HG02938 (cell line): ENCODE measurements around the gene ZNF844.
"Not testable (repeated sequence)": the region's sequence is repeated elsewhere in the genome, so short reads cannot be mapped to it uniquely, and the experiment has no call there.

Experiments
- ATAC-seq: cut with Tn5 transposase; IDR thresholded peaks from one replicate; pipeline ENCODE4 v1.9.1; 2021; ENCODE audit warnings: mild to moderate bottlenecking, moderate library complexity; ENCODE audit not compliant: unreplicated experiment

Gene ZNF844

GRCh38 chr19:12064590-12065538, at the start of gene ZNF844:
TSS of gene ZNF844 (plus strand) at chr19:12064731. CDS start at chr19:12064874, 143 bp downstream.
- peak; percentile 82 for ATAC-seq

DNA sequence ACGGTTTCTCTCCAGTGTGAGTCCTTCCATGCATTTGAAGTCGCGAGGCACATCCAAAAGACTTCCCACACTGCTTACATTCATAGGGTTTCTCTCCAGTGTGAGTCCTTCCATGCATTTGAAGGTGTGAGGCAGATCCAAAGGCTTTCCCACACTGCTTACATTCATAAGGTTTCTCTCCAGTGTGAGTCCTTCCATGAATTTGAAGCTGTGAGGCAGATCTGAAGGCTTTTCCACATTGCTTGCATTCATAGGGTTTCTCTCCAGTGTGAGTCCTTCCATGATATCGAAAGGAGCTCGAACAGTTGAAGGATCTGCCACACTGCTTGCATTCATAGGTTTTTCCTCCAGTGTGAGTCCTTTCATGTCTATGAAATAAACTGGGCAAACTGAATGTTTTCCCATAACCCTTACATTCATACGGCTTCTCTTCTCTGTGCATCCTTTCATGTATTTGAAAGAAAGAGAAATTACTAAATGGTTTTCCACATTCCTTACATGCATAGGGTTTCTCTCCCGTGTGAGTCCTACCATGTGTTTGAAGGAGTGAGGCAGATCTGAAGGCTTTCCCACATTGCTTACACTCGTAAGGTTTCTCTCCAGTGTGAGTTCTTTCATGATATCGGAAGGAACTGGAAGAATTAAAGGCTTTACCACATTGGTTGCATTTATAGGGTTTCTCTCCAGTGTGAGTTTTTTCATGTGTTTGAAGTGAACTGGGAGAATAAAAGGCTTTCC, 49.3 kb upstream of the ZNF844 start:
- ATAC-seq = no peak

GRCh38 chr19:12015753-12016116, 48.8 kb upstream of the ZNF844 start:
- no peak for ATAC-seq

DNA sequence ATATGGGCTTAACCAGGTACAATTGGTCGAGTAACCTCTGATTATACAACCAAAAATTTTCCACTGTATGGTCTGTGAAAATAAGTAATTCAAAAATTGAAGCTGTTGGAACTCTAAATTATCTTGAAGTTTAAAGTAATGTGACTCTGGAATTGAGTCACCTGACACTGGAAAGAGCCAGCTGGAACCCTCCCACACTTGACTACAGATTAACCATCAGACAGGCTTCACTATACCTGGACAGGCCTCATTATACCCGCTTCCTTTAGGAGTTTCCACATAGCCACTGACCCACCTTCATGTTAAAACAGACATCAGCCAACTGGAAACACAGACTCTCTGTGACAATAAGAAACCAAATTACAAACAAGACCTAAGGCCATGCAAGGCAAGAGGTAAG, 30.3 kb upstream of the ZNF844 start:
- ATAC-seq = no peak

DNA sequence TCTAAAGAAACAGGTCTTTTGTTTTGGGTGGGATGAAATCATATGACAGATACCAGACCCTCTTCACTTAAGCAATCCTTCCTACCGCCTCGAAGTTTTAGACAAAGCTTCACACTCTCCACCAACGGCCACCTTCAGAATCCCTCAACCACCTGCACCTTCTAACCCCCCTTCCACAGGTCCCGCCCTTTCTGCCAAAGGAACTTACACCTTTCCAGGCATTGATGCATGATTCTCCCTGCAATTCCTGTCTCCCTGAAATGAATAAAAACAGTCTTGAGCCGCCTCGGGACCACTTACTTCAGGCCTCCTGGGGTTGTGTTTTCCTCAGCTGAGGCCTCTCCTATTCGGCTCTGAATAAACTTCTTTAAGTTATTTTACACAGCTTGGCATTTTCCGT, 29.9 kb upstream of the ZNF844 start:
- no peak for ATAC-seq

DNA sequence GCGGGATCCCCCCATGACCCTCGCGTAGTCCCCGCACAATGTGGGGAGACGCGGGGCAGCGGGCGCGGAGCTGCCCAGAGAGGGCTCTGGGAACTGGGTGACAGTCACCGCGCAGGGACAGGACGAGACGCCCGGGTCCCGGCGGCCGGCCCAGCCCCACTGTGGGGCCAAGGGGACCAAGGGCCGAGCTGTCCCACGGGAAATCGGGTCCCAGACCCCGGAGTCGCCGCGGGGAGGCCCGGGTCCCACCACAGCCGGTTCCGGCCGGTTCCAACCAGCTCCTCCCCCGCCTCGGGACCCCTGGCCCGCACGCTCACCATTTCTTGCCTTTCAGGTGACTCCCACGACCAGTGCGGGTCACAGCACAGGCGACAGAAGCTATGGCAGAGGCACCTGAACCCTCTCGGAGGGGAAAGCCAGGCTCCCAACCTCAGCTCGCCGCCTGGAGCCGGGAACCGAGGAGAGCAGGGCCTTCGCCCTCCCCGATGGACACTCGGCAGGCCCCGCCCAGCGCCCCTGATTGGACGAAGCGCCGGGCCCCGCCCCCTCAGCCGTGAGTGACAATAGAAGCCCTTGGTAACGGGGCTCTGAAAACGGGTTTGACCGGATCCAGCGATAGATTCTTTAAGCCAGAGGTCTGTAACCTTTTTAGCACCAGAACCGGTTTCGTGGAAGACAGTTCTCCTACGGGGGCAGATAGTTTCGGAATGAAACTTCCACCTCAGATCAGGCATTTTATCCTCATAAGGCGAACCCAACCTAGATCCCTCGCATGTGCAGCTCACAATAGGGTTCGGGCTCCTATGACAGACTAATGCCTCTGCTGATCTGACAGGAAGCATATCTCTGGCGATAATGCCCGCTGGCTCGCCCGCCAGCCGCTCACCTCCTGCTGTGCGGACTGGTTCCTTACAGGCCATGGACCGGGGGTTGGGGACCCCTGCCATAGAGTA, 29.0 kb upstream of the ZNF844 start, which contains the start of gene ZNF433:
Gene ZNF433 (minus strand): TSS at position 460 of the 953 bp plus-strand sequence. CDS start 140 bp downstream, at position 320.
- peak; percentile 83 for ATAC-seq

DNA sequence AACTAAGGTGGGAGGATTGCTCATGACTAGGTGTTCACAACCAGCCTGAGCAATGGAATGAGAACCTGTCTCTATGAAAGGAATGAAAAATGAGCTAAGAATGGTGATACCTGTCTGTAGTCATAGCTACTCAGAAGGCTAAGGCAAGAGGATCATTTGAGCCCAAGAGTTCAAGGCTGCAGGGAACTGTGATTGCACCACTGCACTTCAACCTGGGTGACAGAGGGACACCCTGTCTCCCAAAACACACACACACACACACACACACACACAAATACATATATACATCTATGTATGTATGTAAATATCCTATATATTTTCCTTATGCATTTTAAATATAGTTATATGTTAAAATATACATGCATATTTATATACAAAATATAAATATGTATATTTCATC, 21.6 kb upstream of the ZNF844 start:
- no peak for ATAC-seq

GRCh38 chr19:12043752-12044422, 20.6 kb upstream of the ZNF844 start:
- ATAC-seq = no peak

DNA sequence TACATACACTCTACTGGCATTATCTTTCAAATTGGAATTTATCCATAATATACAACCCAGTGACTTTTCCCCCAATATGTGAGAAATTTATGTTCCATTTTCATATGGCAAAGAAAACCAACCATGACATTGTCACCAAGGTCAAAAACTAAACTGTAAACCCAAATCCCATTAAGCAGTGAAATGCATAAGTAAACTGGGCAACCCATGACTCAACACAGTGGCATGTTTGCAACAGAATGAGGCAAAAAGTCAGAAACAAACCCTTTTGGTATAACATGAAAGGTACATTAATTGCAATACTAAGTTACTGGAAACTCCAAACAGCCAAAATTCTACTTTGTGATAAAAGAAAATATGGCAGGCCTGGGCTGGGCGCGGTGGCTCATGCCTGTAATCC, 16.7 kb upstream of the ZNF844 start:
- no peak for ATAC-seq

GRCh38 chr19:12052091-12052496, 12.4 kb upstream of the ZNF844 start:
- no peak for ATAC-seq

GRCh38 chr19:12052497-12053169, 11.9 kb upstream of the ZNF844 start, which contains the start of gene ZNF878:
TSS of gene ZNF878 (minus strand) at chr19:12052961. CDS start at chr19:12052801, 160 bp downstream.
- peak; percentile 73 for ATAC-seq

GRCh38 chr19:12055784-12056183, 8.7 kb upstream of the ZNF844 start:
- no peak for ATAC-seq

DNA sequence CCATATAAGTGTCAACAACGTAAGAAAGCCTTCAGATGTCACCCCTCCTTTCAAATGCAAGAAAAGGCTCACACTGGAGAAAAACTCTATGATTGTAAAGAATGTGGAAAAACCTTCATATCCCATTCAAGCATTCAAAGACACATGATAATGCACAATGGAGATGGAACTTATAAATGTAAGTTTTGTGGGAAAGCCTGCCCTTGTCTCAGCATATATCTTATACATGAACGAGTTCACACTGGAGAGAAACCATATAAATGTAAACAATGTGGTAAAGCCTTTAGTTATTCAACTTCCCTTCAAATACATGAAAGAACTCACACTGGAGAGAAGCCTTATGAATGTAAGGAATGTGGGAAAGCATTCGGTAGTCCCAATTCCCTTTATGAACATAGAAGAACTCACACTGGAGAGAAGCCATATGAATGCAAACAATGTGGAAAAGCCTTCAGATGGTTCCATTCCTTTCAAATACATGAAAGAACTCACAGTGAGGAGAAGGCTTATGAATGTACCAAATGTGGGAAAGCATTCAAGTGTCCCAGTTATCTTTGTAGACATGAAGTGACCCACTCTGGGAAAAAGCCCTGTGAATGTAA, 11.1 kb downstream of the ZNF844 start:
- no peak for ATAC-seq

DNA sequence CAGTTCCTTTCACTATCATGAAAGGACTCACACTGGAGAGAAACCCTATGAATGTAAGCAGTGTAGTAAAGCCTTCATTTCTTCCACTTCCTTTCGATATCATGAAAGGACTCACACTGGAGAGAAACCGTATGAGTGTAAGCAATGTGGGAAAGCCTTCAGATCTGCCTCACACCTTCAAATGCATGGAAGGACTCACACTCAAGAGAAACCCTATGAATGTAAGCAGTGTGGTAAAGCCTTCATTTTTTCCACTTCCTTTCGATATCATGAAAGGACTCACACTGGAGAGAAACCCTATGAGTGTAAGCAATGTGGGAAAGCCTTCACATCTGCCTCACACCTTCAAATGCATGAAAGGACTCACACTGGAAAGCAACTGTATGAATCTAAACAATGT, 11.8 kb downstream of the ZNF844 start:
- not testable (repeated sequence) for ATAC-seq

DNA sequence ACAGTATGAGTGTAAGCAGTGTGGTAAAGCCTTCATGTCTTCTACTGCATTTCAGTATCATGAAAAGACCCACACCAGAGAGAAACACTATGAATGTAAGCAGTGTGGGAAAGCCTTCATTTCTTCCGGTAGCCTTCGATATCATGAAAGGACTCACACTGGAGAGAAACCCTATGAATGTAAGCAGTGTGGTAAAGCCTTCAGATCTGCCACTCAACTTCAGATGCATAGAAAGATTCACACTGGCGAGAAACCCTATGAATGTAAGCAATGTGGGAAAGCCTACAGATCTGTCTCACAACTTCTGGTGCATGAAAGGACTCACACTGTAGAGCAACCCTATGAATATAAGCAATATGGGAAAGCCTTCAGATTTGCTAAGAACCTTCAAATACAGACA, 12.8 kb downstream of the ZNF844 start:
- ATAC-seq = no peak

DNA sequence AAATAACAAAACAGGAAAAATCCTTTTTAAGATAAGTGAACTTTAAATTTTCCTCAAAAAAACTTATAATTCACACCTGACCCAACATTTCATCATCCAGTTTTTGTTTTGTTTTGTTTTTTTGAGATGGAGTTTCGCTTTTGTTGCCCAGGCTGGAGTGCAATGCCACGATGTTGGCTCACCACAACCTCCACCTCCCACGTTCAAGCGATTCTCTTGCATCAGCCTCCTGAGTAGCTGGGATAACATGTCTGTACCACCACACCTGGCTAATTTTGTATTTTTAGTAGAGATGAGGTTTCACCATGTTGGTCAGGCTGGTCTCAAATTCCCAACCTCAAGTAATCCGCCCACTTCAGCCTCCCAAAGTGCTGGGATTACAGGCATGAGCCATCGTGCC, 18.8 kb downstream of the ZNF844 start:
- ATAC-seq = not testable (repeated sequence)

DNA sequence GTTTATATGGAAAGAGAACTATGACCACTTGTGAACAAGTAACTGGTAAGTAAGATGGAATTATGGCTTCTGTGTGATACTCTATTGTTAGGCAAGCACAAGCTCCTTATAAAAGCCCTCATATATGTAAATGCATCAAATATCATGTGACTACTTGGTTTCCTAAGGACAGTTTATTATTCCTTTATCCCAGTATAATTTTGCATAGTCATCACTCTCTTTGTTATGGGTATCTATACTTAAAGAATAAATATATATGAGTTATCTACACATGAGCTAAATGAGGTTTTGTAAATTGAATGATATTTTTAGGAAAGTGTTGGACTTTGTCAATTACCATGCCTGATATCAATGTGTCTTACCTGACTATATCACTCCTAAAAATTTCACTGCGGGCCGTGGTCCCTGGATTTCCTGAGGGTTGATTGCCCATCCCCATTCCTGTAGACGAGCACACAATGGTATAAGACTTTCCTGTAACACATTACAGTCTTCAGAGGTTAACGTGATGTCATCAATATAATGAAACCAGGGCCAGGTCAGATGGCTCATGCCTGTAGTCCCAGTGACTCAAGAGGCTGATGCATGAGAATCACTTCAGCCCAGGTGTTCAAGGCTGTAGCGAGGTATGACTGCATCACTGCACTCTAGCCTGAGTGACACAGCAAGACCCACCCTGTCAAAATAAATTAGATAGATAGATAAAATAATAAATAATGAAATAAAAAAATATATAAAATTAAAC, 20.7 kb downstream of the ZNF844 start:
- no peak for ATAC-seq

GRCh38 chr19:12090807-12091206, 26.3 kb downstream of the ZNF844 start:
- no peak for ATAC-seq
